ENCODE measurements around the gene RAI1.

RAI1 gene

DNA sequence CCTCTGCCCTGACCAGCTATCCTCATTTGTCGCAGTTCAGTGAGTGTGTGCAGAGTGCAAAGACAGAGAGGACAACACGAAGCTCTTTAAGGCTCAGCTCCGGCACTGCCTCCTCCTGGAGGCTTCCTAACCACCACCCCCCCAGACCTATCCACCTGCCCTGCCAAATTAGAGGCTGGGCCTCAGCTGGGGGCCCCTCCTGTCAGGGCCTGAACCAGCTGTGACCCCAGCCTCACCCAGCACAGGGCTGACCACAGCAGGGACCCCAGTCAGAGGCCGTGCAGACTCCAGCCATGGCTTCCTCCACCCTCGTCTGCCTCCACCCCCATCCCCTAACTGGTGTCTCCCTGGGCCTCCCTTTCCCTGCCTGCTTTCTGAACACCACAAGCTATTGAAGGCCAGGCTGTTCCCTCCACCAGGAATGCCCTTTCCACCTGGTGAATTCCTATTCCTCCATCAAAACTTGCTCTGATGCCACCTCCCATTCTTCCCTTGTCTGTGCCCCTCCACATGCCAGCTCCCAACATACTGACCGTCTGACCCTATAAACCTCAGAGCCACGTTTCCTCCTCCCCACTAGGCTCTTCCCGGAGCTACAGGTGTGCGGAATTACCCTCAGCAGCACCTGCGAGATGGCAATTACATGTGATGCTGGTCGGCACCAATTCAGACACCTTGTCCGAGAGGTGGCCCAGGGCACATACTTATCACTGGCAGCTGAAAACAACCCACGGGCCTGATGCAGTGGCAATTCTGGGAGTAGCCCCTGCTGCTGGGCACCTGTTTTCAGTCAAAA, 146.8 kb downstream of the RAI1 start:
- DNase-seq: no peak
- no peaks in the 10 kb centered on the region for H3K27me3 ChIP-seq (ENCODE audit: control insufficient read depth in 1 of 2, insufficient read depth in 1 of 2, low read length in 2 of 2)
- no peak overlapping the region for H2BK120ac ChIP-seq (ENCODE audit: low read depth, low read length)
- H3K79me1 ChIP-seq (replicated peaks; ENCODE audit: low read length, poor library complexity, severe bottlenecking): peaks cover 59% of the 10 kb centered on the region
- H3K14ac ChIP-seq (ENCODE audit: low read length in 2 of 2): peak overlapping the region in 1 of 2 experiments; percentile 53
- peak overlapping the region in 1 of 2 experiments; percentile 19 for H3K4me3 ChIP-seq (ENCODE audit: insufficient read depth in 1 of 2, low read depth in 1 of 2, low read length in 2 of 2)
- peaks cover 34% of the 10 kb centered on the region for H3K4me1 ChIP-seq (ENCODE audit: control insufficient read depth, insufficient read depth, low read depth, low read length)
- no peak overlapping the region for H3K18ac ChIP-seq (ENCODE audit: low read depth in 1 of 2, low read length in 2 of 2)
- no peak overlapping the region for H2BK5ac ChIP-seq (ENCODE audit: low read depth, low read length, poor library complexity, severe bottlenecking)
- H2AK5ac ChIP-seq (ENCODE audit: low read length, severe bottlenecking): no peak overlapping the region
- H2BK12ac ChIP-seq (ENCODE audit: low read length in 2 of 2): no peak overlapping the region
- 89% methylated on average over 13 of the region's 13 CpGs for WGBS
- H3K9ac ChIP-seq (ENCODE audit: low read length): no peak overlapping the region
- H3K9me3 ChIP-seq (ENCODE audit: control insufficient read depth, low read length): no peaks in the 10 kb centered on the region
- H3K27ac ChIP-seq (ENCODE audit: low read length, poor library complexity, severe bottlenecking): no peak overlapping the region
- H2BK15ac ChIP-seq (ENCODE audit: low read depth, poor library complexity, severe bottlenecking): peak overlapping the region; percentile 52
- no peak overlapping the region for H4K91ac ChIP-seq (ENCODE audit: low read length)
- no peak overlapping the region for H3K4ac ChIP-seq (ENCODE audit: low read depth in 1 of 2, low read length in 2 of 2)
- peaks cover 25 to 32% of the 10 kb centered on the region in 2 experiments for H3K36me3 ChIP-seq (ENCODE audit: control insufficient read depth in 1 of 2, insufficient read depth in 2 of 2, low read depth in 1 of 2, low read length in 2 of 2)
- H2AFZ ChIP-seq (ENCODE audit: low read depth, low read length): no peak overlapping the region
- H3K23ac ChIP-seq (ENCODE audit: low read length in 2 of 2): no peak overlapping the region
- H3K4me2 ChIP-seq (ENCODE audit: low read length, poor library complexity, severe bottlenecking): no peak overlapping the region
- H4K8ac ChIP-seq (ENCODE audit: low read length): peak overlapping the region; percentile 23

DNA sequence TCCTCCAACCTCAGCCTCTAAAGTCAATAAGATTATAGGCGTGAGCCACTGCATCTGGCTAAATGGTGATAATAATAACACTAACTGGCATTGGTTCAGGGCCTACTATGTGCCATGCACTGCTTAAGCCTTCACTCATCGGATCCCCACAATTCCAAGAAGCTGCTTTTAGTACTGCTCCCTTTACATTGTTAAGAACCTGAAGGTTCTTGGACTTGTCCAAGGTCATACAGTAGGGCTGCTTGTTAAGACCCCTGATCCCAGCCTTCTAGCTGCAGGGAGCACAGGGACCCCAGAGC, 149.0 kb downstream of the RAI1 start:
- Histone ChIP-seq H2BK15ac (ENCODE audit: low read depth, poor library complexity, severe bottlenecking) (no peak overlapping the region), H3K4me3 (ENCODE audit: insufficient read depth in 1 of 2, low read depth in 1 of 2, low read length in 2 of 2) (no peak overlapping the region), H4K91ac (ENCODE audit: low read length) (no peak overlapping the region), H3K4me2 (ENCODE audit: low read length, poor library complexity, severe bottlenecking) (no peak overlapping the region), H3K4ac (ENCODE audit: low read depth in 1 of 2, low read length in 2 of 2) (no peak overlapping the region), H2BK12ac (ENCODE audit: low read length in 2 of 2) (no peak overlapping the region), H4K8ac (ENCODE audit: low read length) (no peak overlapping the region), H2AFZ (ENCODE audit: low read depth, low read length) (no peak overlapping the region), H3K4me1 (ENCODE audit: control insufficient read depth, insufficient read depth, low read depth, low read length) (peaks cover 24% of the 10 kb centered on the region), H3K14ac (ENCODE audit: low read length in 2 of 2) (no peak overlapping the region), H3K79me1 (replicated peaks; ENCODE audit: low read length, poor library complexity, severe bottlenecking) (peaks cover 48% of the 10 kb centered on the region), H3K9me3 (ENCODE audit: control insufficient read depth, low read length) (no peaks in the 10 kb centered on the region), H2AK5ac (ENCODE audit: low read length, severe bottlenecking) (no peak overlapping the region), H3K18ac (ENCODE audit: low read depth in 1 of 2, low read length in 2 of 2) (no peak overlapping the region), H3K27ac (ENCODE audit: low read length, poor library complexity, severe bottlenecking) (no peak overlapping the region), H3K36me3 (ENCODE audit: control insufficient read depth in 1 of 2, insufficient read depth in 2 of 2, low read depth in 1 of 2, low read length in 2 of 2) (peaks cover 25 to 32% of the 10 kb centered on the region in 2 experiments), H3K27me3 (ENCODE audit: control insufficient read depth in 1 of 2, insufficient read depth in 1 of 2, low read length in 2 of 2) (no peaks in the 10 kb centered on the region), H3K23ac (ENCODE audit: low read length in 2 of 2) (no peak overlapping the region), H2BK5ac (ENCODE audit: low read depth, low read length, poor library complexity, severe bottlenecking) (no peak overlapping the region), H2BK120ac (ENCODE audit: low read depth, low read length) (no peak overlapping the region), H3K9ac (ENCODE audit: low read length) (no peak overlapping the region)
- WGBS: 98% methylated on average over 2 of the region's 2 CpGs
- no peak for DNase-seq

DNA sequence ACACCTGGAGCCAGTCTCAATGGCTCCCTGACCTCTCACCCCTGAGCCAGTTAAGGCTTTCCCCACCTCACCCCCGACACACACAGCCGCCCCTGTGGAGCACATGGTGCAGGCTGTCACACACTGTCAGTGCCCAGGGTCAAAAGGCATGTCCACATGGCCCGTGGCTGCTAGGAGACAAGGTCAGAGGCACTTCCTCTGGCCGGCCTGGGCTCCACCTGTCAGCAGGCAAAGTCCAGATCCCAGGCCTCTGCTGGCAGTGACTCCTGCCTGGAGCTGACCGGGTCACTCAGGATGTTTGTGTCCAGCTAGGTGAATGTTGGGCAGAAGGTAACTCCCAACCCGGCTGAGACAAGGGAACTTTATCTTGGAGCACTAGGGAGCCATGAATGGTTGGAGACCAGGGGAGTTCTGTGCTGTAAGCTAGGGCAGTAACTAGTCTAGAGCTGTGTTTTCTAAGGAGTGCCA, 149.5 kb downstream of the RAI1 start:
- H2AFZ ChIP-seq (ENCODE audit: low read depth, low read length): no peak overlapping the region
- no peak for DNase-seq
- no peaks in the 10 kb centered on the region for H3K27me3 ChIP-seq (ENCODE audit: control insufficient read depth in 1 of 2, insufficient read depth in 1 of 2, low read length in 2 of 2)
- peak overlapping the region in 1 of 2 experiments; percentile 54 for H3K23ac ChIP-seq (ENCODE audit: low read length in 2 of 2)
- H2AK5ac ChIP-seq (ENCODE audit: low read length, severe bottlenecking): no peak overlapping the region
- H4K91ac ChIP-seq (ENCODE audit: low read length): peak overlapping the region; percentile 18
- peak overlapping the region in 1 of 2 experiments; percentile 79 for H3K18ac ChIP-seq (ENCODE audit: low read depth in 1 of 2, low read length in 2 of 2)
- H3K4me1 ChIP-seq (ENCODE audit: control insufficient read depth, insufficient read depth, low read depth, low read length): peaks cover 27% of the 10 kb centered on the region
- WGBS: 55% methylated on average over 6 of the region's 6 CpGs
- peaks cover 50% of the 10 kb centered on the region for H3K79me1 ChIP-seq (replicated peaks; ENCODE audit: low read length, poor library complexity, severe bottlenecking)
- H3K4ac ChIP-seq (ENCODE audit: low read depth in 1 of 2, low read length in 2 of 2): no peak overlapping the region
- H2BK5ac ChIP-seq (ENCODE audit: low read depth, low read length, poor library complexity, severe bottlenecking): no peak overlapping the region
- no peaks in the 10 kb centered on the region for H3K9me3 ChIP-seq (ENCODE audit: control insufficient read depth, low read length)
- no peak overlapping the region for H3K9ac ChIP-seq (ENCODE audit: low read length)
- H2BK12ac ChIP-seq (ENCODE audit: low read length in 2 of 2): no peak overlapping the region
- no peak overlapping the region for H3K27ac ChIP-seq (ENCODE audit: low read length, poor library complexity, severe bottlenecking)
- H2BK120ac ChIP-seq (ENCODE audit: low read depth, low read length): no peak overlapping the region
- H2BK15ac ChIP-seq (ENCODE audit: low read depth, poor library complexity, severe bottlenecking): no peak overlapping the region
- H4K8ac ChIP-seq (ENCODE audit: low read length): no peak overlapping the region
- no peak overlapping the region for H3K14ac ChIP-seq (ENCODE audit: low read length in 2 of 2)
- H3K36me3 ChIP-seq (ENCODE audit: control insufficient read depth in 1 of 2, insufficient read depth in 2 of 2, low read depth in 1 of 2, low read length in 2 of 2): peaks cover 25 to 32% of the 10 kb centered on the region in 2 experiments
- no peak overlapping the region for H3K4me2 ChIP-seq (ENCODE audit: low read length, poor library complexity, severe bottlenecking)
- no peak overlapping the region for H3K4me3 ChIP-seq (ENCODE audit: insufficient read depth in 1 of 2, low read depth in 1 of 2, low read length in 2 of 2)

DNA sequence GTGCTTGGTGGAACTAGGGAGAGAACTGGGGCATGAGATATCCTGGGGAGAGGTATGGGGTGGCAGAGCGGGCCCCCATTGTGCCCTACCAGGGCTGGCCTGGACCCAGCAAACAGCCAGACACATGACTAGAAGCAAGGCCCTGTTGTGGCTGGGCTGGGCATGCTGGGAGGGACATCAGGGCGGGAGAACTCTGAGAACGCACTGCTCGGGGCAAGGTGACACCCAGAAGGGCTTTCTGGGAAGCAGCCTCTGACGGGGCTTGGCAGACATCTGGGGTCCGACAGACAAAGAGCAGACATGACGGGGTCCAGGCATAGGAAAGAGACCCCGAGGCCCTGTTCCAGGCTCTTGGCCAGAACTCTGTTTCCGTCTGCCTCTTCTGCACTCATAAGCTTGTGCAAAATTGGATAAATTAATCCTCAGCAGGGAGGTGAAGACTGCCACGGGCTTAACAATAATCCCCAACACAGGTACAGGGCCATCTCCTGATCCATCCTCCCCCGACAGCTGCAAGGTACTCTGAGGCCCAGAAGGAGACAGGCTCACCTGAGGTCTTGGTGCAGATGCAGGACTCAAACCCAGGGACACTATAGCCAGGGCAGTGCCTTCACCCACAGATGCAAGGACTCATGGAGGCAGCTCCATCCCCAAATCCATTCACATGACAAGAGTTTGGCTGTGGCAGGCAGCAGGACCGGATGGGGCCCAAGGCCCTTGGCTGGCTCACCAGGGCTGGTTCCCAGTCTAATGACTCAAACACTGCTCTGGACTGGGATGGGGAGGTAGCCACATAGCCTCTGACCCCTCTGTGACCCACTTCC, 150.2 kb downstream of the RAI1 start:
- H2BK12ac ChIP-seq (ENCODE audit: low read length in 2 of 2): peak overlapping the region in 1 of 2 experiments; percentile 12
- H4K91ac ChIP-seq (ENCODE audit: low read length): peak overlapping the region; percentile 18
- H3K23ac ChIP-seq (ENCODE audit: low read length in 2 of 2): no peak overlapping the region
- H4K8ac ChIP-seq (ENCODE audit: low read length): peak overlapping the region; percentile 24
- no peak overlapping the region for H3K27ac ChIP-seq (ENCODE audit: low read length, poor library complexity, severe bottlenecking)
- peaks cover 50% of the 10 kb centered on the region for H3K79me1 ChIP-seq (replicated peaks; ENCODE audit: low read length, poor library complexity, severe bottlenecking)
- H2BK5ac ChIP-seq (ENCODE audit: low read depth, low read length, poor library complexity, severe bottlenecking): no peak overlapping the region
- H2BK120ac ChIP-seq (ENCODE audit: low read depth, low read length): no peak overlapping the region
- H3K9me3 ChIP-seq (ENCODE audit: control insufficient read depth, low read length): no peaks in the 10 kb centered on the region
- H3K4me1 ChIP-seq (ENCODE audit: control insufficient read depth, insufficient read depth, low read depth, low read length): peaks cover 28% of the 10 kb centered on the region
- no peak overlapping the region for H2AFZ ChIP-seq (ENCODE audit: low read depth, low read length)
- H3K18ac ChIP-seq (ENCODE audit: low read depth in 1 of 2, low read length in 2 of 2): peak overlapping the region in 1 of 2 experiments; percentile 59
- no peak overlapping the region for H3K4me3 ChIP-seq (ENCODE audit: insufficient read depth in 1 of 2, low read depth in 1 of 2, low read length in 2 of 2)
- H3K36me3 ChIP-seq (ENCODE audit: control insufficient read depth in 1 of 2, insufficient read depth in 2 of 2, low read depth in 1 of 2, low read length in 2 of 2): peaks cover 25 to 32% of the 10 kb centered on the region in 2 experiments
- no peak overlapping the region for H2AK5ac ChIP-seq (ENCODE audit: low read length, severe bottlenecking)
- H3K14ac ChIP-seq (ENCODE audit: low read length in 2 of 2): peak overlapping the region in 1 of 2 experiments; percentile 86
- H3K4ac ChIP-seq (ENCODE audit: low read depth in 1 of 2, low read length in 2 of 2): no peak overlapping the region
- H3K4me2 ChIP-seq (ENCODE audit: low read length, poor library complexity, severe bottlenecking): no peak overlapping the region
- DNase-seq: no peak
- peak overlapping the region; percentile 27 for H3K9ac ChIP-seq (ENCODE audit: low read length)
- WGBS: 88% methylated on average over 12 of the region's 12 CpGs
- no peaks in the 10 kb centered on the region for H3K27me3 ChIP-seq (ENCODE audit: control insufficient read depth in 1 of 2, insufficient read depth in 1 of 2, low read length in 2 of 2)
- H2BK15ac ChIP-seq (ENCODE audit: low read depth, poor library complexity, severe bottlenecking): no peak overlapping the region
